HG03103 (cell line): ENCODE data around the gene GTF3C2.

Experiments used
- ATAC-seq: cut with Tn5 transposase; IDR thresholded peaks from one replicate; pipeline ENCODE4 v1.9.1; 2021; ENCODE audit warnings: low read depth; ENCODE audit not compliant: unreplicated experiment

Gene GTF3C2

GRCh38 chr2:27356382-27357181 is at the start of gene GTF3C2:
TSS of gene GTF3C2 (minus strand) at chr2:27356764. CDS start at chr2:27343554, 13,210 bp downstream.
- peak; percentile 77 for ATAC-seq

DNA sequence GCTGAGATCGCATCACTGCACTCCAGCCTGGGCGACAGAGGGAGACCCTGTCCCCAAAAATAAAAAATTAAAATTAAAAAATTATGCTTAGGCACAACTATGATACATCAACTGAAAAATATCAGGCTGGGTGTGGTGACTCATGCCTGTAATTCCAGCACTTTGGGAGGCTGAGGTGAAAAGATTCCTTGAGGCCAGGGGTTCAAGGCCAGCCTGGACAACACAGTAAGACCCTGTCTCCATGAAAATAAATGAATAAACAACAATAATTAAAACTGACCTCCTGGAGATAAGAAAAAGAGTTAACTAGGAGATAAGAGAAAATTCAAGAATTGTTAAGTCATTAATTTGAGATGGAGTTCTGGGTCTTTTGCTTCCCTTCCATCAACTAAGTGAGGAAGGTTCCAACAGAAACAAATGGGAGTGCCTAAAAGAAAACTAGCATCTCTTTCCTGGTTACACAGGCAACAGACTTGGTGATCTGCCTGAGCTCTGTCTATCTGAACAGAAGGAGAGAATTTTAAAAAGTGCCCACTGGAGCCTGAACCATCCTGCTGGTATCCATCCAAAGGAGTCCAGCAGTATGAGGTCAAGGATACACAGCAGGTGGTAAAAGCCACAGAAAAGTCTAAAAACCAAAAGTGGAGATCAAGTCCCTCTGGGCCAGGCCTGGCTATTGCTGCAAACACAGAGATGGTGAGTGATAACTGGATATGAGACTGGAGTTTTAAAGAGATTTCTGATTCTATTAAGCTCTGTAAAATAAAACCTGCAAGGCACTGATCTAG is 44.0 kb upstream of the GTF3C2 start:
- no peak for ATAC-seq

- ATAC-seq: no peak
These were observed 42.4 kb upstream of the GTF3C2 start for GRCh38 chr2:27398962-27399361.

DNA sequence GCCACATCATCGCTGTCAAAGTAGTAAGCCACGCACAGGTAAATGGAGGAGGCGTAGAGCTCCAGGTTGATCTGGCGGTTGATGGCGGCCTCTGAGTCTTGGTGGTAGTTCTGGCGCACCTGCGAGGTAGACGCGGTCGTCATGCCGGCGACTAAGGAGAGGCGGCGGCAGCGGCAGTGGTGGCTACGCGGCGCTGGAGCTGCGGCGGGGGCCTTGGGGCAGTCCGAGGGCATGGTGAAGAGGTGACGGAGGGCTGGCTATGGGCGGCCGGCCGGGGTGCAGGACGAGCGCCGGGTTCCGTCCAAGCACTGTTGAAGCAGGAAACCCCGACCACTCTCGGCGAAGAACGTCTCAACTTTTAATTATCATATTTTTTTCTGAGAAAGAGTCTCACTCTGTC is 36.7 kb upstream of the GTF3C2 start:
- no peak for ATAC-seq

DNA sequence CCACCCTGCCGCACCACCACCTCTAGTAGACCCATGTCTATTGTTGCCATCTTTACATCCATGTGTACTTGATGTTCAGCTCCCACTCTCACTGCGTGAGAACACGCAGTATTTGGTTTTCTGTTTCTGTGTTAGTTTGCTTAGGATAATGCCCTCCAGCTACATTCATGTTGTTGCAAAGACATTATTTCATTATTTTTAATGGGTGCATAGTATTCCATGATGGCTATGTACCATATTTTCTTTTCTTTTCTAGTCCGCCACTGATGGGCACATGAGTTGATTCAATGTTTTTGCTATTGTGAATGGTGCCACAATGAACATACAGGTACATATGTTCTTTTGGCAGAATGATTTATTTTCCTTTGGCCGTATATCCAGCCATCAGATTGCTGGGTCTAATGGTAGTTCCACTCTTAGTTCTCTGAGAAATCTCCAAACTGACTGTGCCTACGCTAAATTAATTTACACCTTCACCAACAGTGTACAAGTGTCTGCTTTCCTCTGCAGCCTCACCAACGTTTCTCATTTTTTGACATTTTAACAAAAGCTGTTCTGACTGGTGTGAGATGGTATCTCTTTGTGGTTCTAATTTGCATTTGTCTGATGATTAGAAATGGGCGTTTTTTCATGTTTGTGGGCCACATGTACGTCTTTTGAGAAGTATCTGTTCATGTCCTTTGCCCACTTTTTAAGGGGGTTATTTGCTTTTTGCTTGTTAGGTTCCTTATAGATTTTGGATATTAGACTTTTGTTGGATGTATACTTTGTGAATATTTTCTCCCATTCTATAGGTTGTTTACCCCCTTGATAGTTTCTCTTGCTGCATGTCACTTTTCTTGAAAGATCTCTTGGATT is 34.5 kb upstream of the GTF3C2 start:
- no peak for ATAC-seq

GRCh38 chr2:27381577-27382181 is 25.1 kb upstream of the GTF3C2 start:
- ATAC-seq: no peak

DNA sequence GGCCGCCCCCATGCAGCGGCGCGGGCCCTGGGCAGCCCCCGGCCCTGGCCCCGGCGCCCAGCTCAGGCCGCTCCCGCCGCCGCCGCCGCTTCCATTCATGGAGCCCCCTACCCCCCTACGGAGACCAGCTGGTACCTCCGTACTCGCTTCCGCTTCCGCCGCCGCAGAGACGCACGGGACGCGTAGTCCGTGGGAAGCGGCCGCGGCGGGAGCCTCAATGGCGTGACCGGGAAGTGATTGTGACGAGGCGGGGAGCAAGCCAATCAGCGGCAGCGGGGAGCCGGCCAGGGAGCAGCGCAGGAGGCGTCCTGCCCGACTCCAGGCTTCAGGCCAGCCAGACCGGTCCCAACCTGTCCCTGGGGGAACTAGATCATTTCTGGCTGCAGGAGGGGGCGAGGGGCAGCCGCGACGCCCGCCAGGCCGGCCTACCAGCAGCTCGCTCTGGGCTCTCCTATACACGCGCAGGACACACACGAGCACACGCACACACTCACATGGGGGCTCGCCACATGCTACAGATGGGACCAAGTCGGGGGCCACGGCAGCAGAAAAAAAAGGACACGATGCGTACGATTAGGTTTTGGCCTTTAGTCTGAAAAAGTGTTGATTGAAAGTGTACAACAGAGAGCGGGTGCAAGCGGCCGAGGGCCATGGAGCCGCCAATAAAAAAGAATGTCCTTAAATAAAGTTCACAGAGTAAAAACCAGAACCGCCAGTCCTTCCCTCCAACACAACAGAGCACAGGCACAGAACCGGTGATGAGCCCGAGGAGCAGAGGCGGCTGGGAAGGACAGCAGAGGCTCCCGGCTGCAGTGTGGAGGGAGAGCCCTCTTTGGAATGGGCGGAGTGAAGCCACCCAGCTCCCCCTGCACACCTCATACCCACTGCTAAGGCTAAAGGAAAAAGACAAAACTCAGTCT is 24.3 kb upstream of the GTF3C2 start, which contains the start of gene ZNF513:
Gene ZNF513 (minus strand): TSS at position 109 of the 920 bp plus-strand sequence. CDS start 208 bp downstream, outside the sequence.
- ATAC-seq: peak; percentile 92

GRCh38 chr2:27379836-27380625 is 23.5 kb upstream of the GTF3C2 start:
- peak; percentile 16 for ATAC-seq

DNA sequence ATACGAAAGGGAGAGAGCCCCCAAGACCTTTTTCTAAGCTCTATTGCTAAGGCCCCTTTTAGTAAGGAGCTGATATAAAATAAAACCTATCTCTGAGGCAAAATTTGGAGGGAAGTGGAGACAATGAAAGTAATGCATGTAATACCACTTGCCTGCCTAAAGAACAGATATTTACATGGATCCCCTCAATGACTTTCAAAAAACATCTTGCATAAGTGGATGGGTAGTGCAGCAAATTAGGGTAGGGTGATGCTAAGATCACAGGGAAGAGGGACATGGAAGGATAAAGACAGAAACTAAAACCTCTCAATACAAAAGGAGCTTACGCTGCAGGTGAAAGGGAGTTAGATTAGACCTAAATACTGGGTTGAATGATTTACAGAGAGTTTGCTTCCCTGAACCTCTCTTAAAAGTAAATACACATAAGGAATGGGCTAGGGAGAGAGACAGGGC is 22.8 kb upstream of the GTF3C2 start:
- no peak for ATAC-seq

DNA sequence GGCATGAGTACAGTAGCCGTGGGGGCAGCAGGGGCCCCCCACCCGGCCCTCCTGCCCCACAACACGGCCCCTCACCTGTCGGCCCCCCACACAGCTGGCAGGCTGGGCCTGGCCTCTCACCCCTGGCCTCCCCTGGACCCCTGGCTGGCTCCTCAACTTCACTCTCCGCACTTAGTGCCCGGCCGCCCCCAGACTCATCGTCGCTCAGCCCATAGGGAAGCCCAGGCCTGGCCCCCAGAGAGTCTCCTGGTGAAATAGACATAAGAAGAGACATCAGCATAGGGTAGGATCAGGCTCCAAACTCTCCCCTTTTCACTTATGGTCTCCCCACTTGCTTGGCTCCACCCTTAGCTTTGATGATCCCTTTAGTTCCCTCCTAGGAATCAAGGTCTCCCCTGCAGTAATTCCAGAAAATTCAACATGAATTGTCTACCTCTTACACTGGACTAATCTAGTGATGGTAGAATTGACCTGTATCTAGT is 22.3 kb upstream of the GTF3C2 start:
- no peak for ATAC-seq

DNA sequence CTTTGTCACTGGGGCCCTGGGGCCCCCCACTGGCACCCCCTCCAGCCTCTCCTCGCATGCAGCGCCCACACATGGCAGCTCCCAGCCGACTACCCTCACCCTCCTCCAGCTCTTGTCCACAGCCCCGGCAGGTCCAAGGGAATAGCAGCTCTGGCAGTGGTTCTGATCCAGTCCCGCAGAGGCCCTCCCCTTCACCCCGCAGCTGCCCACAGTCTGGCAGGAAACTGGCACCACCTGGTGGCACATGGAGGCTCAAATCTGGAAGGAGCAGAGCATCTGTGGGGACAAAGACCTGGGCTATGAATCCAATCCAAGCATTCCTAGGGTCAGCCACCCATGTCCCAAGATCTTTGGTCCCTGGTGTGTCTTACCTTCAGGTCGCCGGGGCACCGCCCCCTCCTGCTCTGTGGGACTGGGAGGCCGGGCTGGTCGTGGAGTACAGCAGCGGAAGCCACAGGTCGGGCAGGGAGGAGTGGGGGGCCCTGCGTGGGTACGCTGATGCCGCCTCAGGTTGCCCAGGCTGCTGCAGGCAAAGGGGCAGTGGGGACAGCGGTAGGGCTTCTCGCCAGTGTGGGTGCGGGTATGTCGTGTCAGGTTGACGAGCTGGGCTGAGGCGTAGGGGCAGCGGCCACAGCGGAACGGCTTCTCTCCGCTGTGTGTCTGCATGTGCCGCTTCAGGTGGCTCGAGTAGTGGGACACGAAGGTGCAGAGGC is 21.7 kb upstream of the GTF3C2 start:
- no peak for ATAC-seq

GRCh38 chr2:27377618-27378095 is 21.1 kb upstream of the GTF3C2 start:
- no peak for ATAC-seq

- ATAC-seq: no peak
These were observed 20.5 kb upstream of the GTF3C2 start for GRCh38 chr2:27376866-27377617.

- ATAC-seq: no peak
These were observed 19.7 kb upstream of the GTF3C2 start for GRCh38 chr2:27376151-27376865.

GRCh38 chr2:27375513-27376099 is 19.0 kb upstream of the GTF3C2 start:
- ATAC-seq: no peak

DNA sequence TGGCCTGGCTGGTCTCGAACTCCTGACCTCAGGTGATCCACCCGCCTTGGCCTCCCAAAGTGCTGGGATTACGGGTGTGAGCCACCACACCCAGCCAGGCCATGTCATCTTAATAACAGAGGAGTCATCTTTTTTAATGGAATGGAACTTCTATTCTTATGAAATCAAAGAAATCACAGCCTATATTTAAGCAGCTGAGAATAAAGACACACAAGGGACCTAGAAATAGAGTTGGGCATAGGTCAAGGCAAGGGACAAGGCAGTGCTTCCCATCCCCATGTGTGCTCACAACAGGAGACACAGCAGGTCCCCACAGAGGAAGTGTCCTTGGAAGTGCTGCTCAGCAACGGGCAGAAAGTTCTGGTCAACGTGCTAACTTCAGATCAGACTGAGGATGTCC is 17.0 kb upstream of the GTF3C2 start:
- no peak for ATAC-seq
